HG03175 (cell line): ENCODE measurements around the gene SCRT2.
"Not testable (repeated sequence)": the region's sequence is repeated elsewhere in the genome, so short reads cannot be mapped to it uniquely, and the experiment has no call there.

Source experiments
- ATAC-seq: cut with Tn5 transposase; IDR thresholded peaks from one replicate; pipeline ENCODE4 v1.9.1; 2021; ENCODE audit warnings: mild to moderate bottlenecking, moderate library complexity; ENCODE audit not compliant: unreplicated experiment

SCRT2 gene

GRCh38 chr20:701401-702129 is 26.0 kb upstream of the SCRT2 start:
- no peak for ATAC-seq

DNA sequence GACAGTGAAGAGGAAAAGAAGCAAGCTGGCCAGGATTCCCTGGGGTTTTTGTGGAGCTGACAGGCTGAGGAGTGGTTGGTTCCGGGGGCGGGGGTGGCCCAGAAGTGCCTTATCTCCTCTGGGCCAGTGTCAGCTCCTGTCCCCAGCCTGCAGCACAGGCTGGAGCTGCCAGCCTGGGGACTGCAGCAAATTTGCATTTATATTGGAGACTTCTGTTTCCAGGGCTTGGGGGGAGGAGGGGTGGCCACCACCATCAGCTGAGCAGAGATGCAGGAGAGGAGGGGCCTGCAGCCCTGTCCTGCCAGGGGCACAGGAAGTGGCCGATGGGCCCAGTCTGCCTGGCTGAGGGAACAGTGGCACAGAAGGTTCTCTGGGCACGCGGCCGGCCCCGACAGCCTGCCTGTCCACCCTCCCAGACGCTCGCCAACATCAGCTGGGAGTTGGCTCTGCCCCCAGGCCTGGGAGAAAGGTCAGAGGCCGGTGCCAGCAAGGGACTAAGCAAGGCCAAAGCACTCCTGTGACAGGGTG is 24.3 kb upstream of the SCRT2 start:
- no peak for ATAC-seq

DNA sequence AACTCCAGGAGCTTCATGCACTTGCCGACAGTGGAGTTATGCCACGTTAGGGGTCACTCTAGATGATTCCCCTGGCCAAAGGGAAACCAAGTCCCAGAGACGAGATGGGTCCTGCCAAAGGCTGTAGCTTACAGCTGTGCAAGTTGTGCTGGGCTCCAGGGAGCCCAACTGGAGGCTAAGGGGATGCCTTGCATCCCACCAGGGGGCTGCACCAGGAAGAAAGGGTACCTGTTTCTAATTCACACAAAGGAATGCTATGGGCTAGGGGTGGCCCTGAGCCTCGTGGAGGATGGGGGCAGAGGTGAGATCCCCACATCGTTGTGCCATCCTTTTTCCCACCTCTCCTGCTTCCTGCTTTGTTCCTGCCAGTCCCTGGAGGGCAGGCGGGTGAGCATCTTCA is 23.7 kb upstream of the SCRT2 start:
- ATAC-seq: no peak

- no peak for ATAC-seq
Observed at GRCh38 chr20:698276-698675, 22.7 kb upstream of the SCRT2 start.

GRCh38 chr20:697826-698225 is 22.2 kb upstream of the SCRT2 start:
- no peak for ATAC-seq

DNA sequence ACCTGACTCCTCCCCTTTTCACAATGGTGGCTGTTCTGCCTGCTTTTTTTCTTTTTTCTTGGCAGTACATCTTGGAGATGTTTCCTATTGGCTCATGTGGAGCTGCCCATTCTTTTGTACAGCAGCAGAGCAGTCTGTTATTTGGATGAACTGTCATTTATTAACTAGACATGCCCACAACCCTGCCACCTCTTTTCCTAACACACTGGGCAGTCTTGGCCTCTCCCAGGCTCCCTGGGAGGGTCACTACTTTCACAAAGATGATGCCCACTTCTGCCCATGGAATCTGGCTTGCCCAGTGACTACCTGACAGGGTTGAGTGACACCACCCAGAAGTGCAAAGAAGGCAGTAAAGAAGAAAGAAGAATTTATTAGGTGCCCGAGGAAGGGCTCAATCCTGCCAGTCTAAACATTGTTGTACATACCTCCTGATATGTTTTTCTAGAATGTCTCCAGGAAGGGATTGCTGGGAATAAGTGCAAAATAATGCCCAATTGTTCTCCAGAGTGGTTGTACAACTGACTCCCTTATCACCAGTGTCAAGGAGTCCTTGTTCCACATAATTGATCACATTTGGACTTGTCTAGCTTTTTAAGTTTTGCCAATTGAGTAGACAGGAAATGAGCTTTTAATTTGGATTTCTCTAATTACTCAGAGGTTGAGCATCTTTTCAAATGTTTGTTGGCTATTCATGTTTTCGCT is 19.7 kb upstream of the SCRT2 start:
- ATAC-seq: no peak

DNA sequence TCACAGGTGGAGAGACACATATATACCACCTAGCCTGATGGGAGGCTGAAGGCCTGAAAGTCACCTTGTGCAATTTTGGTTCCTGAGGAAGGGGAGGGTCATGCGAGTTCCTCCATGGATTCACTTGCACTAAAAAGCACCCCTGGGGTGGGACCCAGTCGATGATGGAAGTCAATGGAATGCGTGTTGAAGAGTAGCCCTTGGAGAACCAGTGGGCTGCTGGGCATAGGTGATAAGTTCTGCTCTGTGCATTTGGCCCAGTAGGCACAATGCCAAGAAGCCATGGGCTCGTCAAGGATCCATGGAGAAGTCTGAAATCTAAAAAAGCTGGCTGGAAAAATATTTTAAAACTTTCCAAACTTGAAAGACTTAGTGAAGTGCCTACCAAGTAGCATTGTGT is 18.9 kb upstream of the SCRT2 start:
- no peak for ATAC-seq

DNA sequence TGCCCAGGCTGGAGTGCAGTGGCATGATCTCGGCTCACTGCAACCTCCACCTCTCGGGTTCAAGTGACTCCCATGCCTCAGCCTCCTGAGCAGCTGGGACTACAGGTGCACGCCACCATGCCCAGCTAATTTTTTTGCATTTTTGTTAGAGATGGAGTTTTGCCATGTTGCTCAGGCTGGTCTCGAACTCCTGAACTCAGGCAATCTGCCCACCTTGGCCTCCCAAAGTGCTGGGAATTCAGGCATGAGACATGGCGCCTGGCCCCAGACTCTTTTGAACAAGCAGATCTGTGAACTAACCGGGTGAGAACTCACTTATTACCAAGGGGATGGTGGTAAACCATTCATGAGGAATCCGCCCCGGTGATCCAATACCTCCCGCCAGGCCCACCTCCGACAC is 18.2 kb upstream of the SCRT2 start:
- ATAC-seq: not testable (repeated sequence)

DNA sequence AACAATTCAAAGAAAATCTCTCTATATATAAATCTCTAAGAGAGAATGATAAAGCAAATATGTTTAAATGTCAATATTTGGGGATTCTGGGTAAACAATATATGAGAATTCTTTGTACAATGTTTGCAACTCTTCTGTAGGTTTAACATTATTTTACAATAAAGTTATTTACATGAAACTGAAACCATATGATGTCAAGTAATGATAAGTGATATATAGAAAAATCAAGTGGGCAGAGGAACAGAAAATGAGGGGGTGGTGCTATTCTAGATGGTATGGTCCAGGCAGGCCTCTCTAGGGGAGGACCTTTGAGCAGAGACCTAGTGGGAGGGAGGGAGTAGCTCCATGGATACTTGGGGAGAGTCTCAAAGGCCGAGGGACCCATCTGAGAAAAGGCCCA is 16.4 kb upstream of the SCRT2 start:
- ATAC-seq: no peak

- no peak for ATAC-seq
Observed at GRCh38 chr20:689947-690346, 14.3 kb upstream of the SCRT2 start.

- ATAC-seq: no peak
Observed at GRCh38 chr20:689348-689747, 13.7 kb upstream of the SCRT2 start.

DNA sequence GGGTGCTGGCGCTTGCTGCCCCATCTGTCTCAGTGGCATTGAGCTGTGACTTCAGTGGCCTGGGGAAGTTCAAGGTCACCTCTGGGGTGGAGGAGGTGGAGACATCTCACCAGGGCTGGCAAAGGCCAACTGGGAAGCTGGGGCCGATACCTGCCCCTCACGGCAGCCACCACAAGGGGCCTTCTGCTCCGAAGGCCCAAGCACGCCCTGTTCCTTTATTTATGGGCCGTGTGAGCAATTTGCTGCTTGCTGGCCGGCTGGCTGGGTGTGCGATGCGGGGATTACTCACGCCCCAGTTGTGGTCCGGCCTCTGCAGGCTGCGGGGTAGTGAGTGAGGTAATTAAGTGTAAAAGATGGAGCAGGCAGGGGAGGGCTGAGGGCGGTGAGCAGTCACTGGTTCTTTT is 13.2 kb upstream of the SCRT2 start:
- no peak for ATAC-seq

DNA sequence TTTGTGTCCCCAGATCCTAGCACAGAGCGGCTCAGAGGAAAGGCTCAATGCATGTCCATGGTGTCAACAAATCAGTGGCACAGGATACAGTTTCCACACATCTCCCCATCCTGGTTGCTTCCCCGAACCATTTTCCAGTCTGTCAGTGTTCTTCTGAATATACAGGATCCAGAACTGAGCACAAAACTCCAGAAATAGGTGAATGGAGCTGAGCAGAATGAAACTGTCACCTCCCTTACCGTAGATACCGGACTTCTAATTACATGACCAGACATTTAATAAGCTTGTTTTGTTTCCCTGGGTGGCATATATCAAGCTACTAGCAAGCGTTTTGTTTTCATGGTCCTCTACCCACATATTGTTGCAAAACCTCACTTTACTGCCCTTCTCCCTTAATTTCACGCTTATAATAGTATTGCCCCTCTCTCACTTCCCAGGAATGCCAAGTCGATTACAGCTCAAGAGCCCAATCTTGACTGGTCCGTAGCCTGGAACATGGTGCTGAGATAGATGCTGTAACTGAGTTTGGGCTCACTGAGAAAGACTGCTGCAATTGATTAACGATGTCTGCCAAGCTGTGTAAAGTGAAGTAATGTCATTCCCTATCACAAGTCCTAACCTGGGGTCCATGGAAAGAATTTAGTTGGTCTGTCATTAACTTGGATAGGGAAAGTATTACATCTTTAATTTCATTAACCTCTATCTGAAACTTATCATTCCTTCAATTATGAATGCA is 12.0 kb upstream of the SCRT2 start:
- ATAC-seq: no peak

- ATAC-seq: no peak
Observed at GRCh38 chr20:684676-685319, 9.2 kb upstream of the SCRT2 start.

- ATAC-seq: no peak
Observed at GRCh38 chr20:682123-682522, 6.5 kb upstream of the SCRT2 start.

- no peak for ATAC-seq
Observed at GRCh38 chr20:680638-681187, 5.1 kb upstream of the SCRT2 start.

DNA sequence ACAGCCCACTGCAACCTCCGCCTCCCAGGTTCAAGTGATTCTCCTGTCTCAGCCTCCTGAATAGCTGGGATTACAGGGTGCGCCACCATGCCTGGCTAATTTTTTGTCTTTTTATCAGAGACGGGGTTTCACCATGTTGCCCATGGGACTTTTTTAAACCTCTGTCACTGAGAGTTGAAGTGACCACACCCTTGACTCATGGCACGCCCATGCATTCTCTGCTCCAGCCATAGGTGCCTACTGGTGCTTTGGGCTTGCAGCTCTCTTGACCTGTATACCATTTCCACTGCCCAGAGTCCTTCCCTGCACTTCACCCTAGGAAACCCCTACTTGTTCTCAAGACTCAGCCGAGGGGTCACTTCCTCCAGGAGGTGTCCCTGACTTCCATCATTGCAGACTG is 2.4 kb upstream of the SCRT2 start:
- no peak for ATAC-seq

GRCh38 chr20:676967-677366 is 1.4 kb upstream of the SCRT2 start:
- no peak for ATAC-seq

DNA sequence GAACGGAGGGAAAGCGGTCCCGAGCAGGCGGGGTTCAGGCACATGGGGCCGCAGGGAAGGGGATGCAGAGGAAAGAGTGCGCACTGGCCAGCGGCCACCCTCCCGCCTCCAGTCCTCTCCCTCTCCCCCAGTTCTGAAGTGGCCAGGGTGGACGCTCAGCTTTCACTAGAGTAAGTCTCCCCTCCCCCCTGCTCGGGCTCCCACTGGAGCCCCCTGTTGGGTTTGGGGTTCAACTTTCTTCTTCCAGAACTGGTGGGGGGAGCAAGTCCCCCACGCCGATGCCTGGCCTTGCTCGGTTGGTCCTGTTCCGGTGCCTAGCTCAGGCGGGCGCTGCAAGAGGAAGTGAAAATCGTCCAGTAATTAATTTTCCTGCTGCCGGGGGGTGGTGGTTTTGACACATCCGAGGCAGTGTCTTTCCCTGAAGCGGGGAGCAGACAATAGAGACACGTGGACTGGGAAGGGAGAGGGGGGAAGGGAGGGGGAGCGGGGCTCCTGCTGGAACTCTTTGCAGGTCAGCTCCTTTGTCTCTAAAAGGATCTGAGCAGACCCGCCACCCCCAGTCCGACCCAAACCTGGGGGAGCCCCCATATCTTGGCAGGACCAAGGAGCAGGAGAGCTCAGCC is 824 bp upstream of the SCRT2 start:
- ATAC-seq: no peak

GRCh38 chr20:675033-675452 is 559 bp downstream of the SCRT2 start:
- no peak for ATAC-seq
